Hematopoietic multipotent progenitor cell treated with erythropoietin and hydrocortisone succinate and interleukin-3 and kit ligand, for 4 days (in vitro differentiated cells): Measurements from ENCODE around the gene SIRT7.

Experiments used
- DNase-seq: peaks from one replicate; pipeline ENCODE4 v3.0.0-alpha.2; 2015

Gene SIRT7

GRCh38 chr17:81931557-81932332 is 13.8 kb upstream of the SIRT7 start:
- DNase-seq, result peak; percentile 68

GRCh38 chr17:81931189-81931556 is 13.2 kb upstream of the SIRT7 start:
- DNase-seq, result no peak

GRCh38 chr17:81930142-81931125 is 12.5 kb upstream of the SIRT7 start:
- no peak for DNase-seq

- no peak for DNase-seq
These were observed 11.5 kb upstream of the SIRT7 start for GRCh38 chr17:81929253-81930141.

GRCh38 chr17:81928544-81929252 is 10.7 kb upstream of the SIRT7 start:
- peak; percentile 38 for DNase-seq

- peak; percentile 98 for DNase-seq
These were observed 9.9 kb upstream of the SIRT7 start, which contains the start of gene MAFG for GRCh38 chr17:81927653-81928543. Gene MAFG, minus strand, starts transcription at chr17:81927735. Its CDS starts 4,550 bp downstream, at chr17:81923185.

- peak; percentile 55 for DNase-seq
These were observed 9.2 kb upstream of the SIRT7 start for GRCh38 chr17:81927152-81927652.

- DNase-seq, result peak; percentile 89
These were observed 8.6 kb upstream of the SIRT7 start for GRCh38 chr17:81926451-81927151.

GRCh38 chr17:81925860-81926450 is 8.0 kb upstream of the SIRT7 start:
- no peak for DNase-seq

- peak; percentile 47 for DNase-seq
These were observed 6.9 kb upstream of the SIRT7 start for GRCh38 chr17:81924557-81925532.

- peak; percentile 95 for DNase-seq
These were observed 5.6 kb upstream of the SIRT7 start for GRCh38 chr17:81923302-81924260.

- DNase-seq, result no peak
These were observed 4.8 kb upstream of the SIRT7 start for GRCh38 chr17:81922566-81923301.

- DNase-seq, result no peak
These were observed 4.1 kb upstream of the SIRT7 start for GRCh38 chr17:81921996-81922565.

- no peak for DNase-seq
These were observed 3.5 kb upstream of the SIRT7 start for GRCh38 chr17:81921537-81921862.

- no peak for DNase-seq
These were observed 2.9 kb upstream of the SIRT7 start for GRCh38 chr17:81920612-81921536.
